GM18520 (cell line): ENCODE results near the gene TMCC1.
"Not testable (repeated sequence)": the region's sequence is repeated elsewhere in the genome, so short reads cannot be mapped to it uniquely, and the experiment has no call there.

Experiments used
- ATAC-seq: cut with Tn5 transposase; IDR thresholded peaks from one replicate; pipeline ENCODE4 v1.9.1; 2021; ENCODE audit not compliant: unreplicated experiment

The TMCC1 gene

DNA sequence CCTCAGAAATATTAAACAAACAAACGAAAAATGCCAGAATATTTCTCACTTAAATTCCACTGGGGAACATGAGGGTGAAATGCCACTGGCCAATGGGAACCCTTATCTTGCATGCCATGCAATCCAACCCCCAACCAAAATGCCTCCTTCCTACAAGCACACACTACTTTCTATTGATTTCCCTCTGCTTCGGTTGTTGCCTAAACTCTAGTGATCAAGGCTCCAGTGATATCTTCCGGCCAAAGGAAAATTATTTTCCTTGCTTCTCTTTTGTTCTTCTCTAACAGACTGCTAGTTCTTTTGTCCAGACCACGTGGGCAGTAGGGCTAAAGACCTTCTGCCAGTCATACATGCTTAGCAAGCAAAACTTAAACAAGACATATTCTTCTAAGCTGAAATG lies 115.7 kb downstream of the TMCC1 start:
- ATAC-seq = no peak

DNA sequence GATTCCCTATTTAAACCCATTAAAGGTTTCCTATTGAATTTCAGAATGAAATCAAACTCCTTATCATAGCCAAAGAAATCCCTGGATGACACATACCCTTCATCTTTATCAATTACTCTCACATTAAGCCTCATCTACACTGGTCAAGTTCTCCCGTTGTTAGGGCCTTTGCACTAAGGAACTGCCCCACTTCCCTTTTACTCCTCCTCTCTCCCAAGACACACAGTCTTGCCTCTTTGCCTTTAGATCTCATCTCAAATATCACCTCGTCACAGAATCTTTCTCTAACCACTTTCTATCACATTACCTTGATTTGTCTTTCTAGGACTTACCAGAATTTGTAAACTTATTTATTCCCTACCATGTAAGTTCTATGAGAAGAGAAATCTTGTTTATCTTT lies 117.6 kb downstream of the TMCC1 start:
- no peak for ATAC-seq

DNA sequence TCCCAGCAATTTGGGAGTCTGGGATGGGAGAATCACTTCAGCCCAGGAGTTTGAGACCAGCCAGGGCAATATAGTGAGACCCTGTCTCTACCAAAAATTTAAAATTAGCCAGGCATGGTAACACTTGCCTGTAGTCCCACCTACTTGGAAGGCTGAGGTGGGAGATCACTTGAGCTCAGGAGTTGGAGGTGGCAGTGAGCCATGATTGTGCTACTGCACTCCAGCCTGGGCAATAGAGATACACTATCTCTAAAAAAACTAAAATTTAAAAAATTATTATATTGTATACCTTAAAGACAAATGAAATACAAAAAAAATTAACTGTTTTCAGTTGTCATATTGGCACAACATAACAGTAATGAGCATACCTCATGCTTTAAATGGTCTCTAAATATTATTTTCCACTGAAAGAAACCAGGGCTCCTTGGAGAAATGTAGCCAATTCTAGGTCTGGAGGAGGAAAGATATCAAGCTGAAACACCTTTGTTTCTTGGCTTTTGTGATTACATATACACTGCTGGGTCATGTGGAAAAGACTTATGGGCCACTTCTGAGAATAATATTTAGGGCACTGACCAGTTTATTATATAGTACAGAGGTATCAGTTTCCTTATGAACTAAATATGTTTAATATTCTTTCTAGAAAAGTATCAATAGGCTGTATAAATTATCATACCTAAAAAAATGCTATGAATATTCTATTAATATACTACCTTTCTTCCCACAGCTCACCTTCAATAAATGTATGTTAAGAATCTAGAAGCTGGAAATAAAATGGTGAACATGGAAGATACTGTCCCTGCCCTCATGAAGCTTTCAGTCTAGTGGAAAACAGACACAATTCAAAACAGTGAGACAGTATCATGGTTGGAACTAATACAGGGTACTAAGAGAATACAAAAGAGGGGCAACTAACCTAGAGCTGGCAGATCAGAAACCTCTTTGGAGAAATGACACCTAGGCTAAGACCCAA lies 119.5 kb downstream of the TMCC1 start:
- no peak for ATAC-seq

DNA sequence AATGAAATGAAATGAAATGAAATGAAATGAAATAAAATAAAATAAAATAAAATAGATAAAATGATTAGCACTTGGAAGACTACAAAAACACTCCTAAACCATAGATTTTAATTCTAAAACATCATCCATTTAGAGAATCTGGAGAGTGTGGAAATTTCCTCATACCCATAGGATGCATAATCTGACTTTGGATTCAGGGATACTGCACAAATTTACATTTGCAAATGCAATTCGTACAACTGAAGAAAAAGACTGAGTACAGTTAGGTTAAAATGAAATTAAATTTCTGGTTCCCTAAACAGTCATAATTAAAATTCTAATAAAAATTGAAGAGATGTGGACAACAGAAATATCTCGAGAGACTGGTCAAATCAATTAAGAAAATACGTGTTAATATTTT lies 122.9 kb downstream of the TMCC1 start:
- ATAC-seq = no peak

DNA sequence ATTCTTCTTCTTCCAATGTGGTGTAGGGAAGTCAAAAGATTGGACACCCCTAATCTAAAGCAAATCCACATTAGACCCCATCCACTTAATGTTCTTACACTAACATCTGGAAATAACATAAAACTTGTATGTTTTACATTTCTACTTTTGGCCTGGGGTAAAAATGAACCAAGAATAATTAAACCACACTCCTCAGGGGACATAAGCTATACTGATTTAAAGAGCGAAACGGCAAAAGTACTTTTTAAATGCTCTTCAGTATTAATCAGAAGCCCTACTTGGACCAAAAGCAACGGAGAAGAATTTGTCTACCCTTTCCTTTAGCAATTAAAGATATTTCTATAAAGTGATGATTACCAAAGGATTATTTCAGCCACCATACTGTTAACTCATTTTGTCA lies 123.9 kb downstream of the TMCC1 start:
- ATAC-seq = no peak

DNA sequence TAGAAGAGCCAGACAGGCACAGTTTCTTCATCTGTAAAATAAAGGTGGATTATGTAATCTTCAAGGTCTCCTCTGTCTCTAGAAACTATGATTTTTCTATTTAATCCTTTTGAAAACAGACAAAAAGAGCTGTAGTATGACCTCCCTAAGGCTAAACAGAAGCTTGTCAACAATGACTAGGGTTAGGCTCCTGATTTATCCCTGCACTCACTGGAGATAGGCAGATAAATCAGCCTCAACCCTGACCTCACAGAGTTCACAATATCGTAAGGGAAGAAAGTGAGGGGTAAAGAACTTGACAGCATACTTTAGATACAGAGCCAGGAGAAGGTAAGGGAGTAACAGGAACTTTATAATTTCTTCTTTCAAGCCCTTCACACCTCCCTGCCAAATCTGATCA lies 124.8 kb downstream of the TMCC1 start:
- no peak for ATAC-seq

DNA sequence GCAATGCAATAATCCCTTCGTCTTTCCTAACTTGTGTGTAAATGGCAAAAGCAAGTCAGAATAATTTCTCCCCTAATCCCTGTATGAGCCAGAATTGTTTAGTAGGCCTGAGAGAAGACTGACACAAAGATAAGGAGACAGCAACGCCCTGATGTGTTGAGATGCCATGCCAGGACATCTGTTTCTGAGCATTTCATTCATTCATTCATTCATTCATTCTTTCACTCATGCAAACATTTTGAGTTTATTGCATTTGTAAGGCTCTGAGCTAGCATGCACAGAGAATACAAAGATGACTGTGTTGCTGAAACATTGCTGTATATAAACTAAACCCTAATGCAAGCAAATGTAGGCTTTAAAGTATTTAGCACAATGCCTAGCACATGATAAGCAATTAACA lies 127.4 kb downstream of the TMCC1 start:
- ATAC-seq = no peak

DNA sequence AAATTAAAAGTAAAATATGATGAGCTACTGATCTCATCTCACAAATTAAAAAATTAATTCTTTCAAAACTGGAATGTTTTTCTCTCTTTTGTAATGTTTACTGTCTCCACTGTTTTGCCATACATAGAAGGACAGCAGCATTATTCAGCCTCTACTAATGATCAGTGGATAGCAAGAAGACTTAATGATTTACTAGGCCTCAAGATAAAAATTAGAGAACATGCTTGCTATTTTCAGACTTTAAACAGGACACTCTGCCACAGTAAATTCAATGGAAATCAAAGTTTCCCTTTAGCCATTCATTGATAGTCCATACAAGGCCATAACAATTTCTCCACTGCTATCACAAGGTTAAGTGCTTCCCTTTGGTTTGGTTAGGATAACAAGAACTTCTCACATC lies 129.4 kb downstream of the TMCC1 start:
- ATAC-seq = no peak

DNA sequence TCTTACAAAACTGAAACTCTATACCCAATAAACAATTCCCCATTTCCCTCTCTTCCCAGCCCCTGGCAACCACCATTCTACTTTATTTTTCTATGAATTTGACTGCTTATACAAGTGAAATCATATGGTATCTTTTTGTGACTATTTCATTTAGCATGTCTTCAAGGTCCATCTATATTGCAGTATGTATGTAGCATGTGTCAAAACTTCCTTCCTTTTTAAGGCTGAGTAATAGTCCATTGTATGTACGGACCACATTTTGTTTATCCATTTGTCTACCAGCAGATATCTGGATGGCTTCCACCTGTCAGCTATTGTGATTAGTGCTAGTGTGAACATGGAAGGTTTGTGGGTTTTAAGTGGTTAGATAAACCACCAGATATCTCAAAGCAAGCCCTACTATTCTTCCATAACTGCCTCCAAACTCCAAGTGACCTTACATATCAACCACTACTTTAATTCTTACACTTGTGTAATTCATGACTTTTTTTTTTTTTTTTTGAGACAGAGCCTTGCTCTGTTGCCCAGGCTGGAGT lies 134.7 kb downstream of the TMCC1 start:
- ATAC-seq = no peak

DNA sequence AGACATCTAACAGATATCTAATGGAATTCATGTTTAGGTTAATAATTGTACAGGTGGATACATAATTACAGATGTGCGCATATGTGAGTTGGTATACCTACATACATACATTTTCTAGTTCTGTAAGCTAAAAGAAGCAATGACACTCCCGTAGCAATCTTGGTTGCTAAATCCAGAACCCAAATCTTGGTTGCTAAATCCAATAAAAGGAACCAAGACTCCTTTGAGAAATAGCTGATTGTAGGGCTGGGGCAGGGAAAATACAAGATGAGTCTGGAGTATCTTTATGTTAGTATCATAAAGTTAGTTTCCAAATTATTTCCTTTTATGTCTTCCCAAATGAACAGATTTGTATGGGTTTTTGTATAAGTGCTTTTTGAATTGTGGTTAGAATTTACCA lies 135.2 kb downstream of the TMCC1 start:
- ATAC-seq = no peak

DNA sequence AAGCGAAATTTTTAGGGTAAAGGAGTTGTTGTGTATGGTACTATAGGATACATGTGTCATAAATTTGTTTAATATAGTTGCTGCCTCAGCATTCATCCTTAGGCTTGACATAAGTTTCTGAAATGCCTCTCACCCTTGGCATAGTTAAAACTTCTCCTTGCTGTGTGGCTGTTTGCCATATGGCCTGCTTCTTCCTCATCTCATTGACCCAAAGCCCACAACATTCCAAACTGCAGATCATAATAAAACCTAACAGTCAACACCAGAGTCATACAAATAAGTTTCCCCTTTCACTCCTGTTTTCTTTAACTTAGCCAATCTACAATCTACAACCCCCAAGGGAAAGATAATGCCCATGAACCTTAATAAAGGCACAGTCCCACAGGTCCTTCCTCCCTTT lies 136.6 kb downstream of the TMCC1 start:
- no peak for ATAC-seq

DNA sequence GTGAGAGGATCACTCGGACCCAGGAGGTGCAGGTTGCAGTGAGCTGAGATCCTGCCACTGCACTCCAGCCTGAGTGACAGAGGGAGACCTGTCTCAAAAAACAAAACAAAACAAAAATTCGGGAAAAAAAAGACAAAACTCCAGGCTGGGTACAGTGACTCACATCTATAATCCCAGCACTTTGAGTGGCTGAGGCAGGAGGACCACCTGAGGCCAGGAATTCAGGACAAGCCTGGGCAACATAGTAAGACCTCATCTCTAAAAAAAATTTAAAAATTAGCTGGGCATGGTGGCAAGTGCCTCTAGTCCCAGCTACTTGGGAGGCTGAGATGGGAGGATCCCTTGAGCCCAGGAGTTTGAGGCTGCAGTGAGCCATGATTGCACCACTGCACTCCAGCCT lies 142.4 kb downstream of the TMCC1 start:
- not testable (repeated sequence) for ATAC-seq

DNA sequence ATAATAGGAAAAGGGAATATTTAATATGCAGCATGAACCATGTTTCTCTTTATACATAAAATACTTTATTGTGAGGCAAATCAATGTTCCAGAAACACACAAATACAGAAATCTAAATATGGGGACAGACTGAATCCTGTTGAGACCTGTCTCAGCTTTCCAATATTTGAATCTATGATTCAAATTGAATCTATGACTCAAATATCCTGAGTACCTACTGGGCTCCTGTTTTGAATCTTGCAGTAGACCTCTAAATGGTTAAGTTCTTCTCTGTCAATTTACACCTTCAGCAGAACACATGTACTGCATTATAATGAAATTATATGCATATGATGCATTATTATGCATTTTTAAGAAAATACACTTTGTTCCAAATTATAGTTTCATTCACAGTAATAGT lies 143.8 kb downstream of the TMCC1 start:
- no peak for ATAC-seq

DNA sequence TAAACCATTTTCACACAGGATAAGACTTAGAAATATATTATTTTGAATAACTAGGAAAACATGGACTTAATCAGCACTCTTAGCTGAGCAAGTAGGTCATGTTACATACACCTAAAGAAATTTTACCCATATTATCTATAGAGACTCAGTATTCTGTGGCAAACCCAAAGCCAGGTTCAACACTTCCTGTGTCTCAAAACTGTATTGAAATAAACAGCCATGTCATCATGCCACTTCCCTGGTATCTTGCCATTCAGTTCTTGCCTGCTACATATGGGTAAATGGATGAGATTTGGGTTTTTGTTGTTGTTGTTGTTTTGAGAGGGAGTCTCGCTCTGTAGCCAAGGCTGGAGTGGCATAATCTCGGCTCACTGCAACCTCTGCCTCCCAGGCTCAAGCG lies 145.5 kb downstream of the TMCC1 start:
- no peak for ATAC-seq

DNA sequence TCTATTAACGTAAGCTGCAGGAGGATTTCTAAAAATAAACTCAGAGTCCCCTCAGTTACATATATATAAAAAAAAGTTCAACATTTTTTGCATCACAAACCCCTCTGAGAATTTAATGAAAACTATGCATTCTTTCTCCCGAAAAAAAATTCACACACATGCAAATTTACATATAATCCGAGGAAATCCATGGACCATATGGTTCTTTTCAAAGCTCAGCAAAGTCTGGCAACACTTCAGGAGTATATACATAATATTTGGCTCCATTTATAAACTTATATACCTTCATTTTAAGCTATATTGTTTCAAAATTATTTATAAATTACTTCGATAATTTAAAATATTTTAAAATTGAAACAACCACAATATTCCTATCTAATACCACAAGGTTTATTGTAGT lies 146.4 kb downstream of the TMCC1 start:
- no peak for ATAC-seq

DNA sequence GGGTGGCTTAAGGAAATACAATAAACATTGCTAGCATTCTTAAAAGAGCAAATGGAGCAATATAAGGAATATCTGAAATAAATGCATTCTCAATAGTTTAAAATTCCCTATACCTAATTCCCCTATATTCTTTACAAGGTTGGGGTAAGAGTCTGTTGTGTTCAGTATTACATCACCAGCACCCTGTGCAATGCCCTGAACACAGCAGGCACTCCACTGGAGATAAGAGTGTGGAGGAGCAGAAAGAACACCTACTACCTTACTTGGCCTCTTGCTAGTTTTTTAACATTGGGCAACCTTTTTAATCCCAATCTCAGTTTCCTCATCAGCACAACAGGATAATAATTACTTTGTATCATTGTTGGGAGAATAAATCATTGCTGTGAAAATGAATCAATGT lies 146.9 kb downstream of the TMCC1 start:
- ATAC-seq = no peak

DNA sequence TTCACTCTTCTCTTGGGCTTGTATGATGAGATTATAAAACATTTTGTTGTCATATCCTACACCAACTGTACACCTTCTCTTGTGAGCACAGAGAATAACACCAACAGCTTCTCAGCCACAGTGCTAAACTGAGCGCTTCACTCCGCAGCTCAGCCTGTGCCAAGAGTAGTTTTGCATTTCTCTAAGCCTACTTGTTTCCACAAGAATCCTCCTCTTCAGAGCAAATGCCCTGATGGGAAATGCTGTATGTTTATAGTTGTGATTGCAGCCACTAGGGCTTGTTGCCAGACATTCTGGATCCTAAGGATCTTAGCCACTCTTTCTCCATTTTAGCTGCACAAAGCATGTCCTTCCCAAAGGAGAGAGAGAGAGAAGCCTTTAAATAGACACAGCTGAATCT lies 148.3 kb downstream of the TMCC1 start:
- no peak for ATAC-seq

DNA sequence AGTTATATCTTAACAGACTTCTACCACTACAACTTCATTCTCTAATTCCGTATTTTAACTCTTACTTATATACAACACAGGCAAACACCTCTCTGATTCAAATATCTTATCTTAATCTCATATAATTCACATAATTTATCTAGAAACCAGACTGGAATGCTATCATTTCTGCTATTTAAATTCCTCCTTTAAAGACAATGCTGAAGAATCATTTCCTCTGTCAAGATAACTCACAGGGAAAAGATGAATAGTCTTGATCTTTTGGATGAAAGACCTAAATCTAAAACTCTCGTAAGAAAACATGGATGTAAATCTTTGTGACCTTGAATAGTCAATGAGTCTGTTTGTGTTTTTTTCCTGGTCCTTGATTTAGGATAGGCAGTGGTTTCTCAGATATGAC lies 151.7 kb downstream of the TMCC1 start:
- ATAC-seq = no peak

DNA sequence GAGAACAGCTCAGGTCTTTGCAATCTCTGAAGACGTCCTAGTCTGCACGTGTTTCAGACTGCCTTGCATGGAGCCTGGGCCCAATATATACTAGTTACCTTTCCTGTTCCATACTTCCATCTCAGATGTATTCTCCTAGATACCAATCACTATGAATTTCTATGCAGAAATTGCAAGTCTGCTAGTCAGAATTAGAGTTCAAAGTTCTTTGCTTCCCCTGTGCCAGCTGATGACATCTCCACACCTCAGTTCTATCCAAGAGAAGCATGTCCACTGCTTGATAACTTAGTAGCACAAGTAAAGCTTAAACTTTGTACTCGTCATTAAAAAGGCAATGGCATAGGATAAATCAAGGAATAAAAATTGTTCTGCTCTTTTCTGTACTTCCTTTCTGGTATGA lies 153.4 kb downstream of the TMCC1 start:
- no peak for ATAC-seq

DNA sequence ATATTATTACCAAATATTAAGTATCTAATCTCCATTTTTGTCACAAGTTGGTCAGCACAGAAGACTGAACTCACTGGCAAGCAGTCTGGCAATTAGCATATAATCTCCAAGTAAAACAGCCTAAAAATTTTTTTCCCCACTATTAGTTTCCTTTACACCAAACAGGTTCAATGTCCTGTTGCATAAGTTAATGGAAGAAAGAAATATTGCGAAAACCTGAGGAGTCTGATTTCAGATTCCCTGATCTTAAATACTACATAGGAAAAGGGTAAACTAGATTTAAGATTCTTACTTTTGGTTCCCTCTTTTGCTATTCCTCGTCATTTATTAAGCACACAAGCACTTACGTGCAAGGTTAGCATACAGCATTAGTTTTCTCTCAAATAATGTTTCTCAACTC lies 153.9 kb downstream of the TMCC1 start:
- ATAC-seq = no peak

DNA sequence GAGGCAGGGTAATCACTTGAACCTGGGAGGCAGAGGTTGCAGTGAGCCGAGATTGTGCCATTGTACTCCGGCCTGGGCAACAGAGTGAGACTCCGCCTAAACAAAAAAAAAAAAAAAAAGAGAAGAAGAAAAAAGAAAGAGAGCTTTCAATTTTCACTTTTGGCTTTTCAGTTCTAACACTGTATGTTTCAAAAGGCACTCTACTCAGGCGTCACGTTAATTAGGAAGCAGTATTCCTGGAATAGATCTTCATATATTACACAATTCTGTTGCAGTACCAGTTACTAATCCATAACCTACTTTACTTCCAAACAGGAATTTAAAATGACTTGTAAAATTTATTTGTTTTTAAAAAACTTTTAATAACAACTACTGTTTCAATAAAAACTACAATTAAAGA lies 155.3 kb downstream of the TMCC1 start:
- no peak for ATAC-seq

DNA sequence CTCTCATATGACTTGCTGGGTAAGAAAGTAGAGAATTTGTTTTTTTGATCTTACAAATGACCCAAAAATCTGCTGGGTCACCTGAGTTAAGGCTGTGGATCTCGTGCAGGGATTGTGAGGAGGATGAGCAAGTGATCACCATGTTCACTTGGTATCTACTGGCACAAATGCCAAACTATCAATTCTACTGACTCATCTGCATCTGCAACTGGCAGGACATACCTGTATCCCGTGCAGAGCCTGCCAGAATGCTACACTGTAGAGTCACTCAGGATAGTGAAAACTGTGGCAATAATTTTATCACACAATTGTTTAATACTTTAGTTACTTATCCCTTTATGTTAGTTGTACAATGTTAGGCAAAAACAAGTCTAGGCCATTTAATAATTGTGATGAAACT lies 157.4 kb downstream of the TMCC1 start:
- ATAC-seq = no peak

DNA sequence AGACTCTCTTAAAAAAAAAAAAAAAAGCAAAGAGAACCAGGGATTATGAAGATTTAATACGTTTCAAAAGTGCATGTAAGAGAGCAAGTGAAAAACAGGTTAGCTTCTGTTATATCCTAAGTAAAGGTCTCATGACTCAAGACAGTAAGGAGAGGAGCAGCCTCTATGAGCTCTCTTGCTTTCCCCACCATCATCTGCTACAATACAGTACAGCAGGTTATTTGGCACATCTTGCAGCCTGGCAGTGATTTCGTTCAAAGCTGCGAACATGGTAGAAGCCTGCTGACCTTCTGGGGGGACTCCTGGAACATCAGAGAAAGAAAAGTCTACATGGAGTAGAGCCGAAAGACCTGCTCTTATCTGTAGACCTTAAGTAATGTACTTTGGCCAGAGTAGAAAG lies 157.9 kb downstream of the TMCC1 start:
- no peak for ATAC-seq
